HuH-7 (cell line): Measurements from ENCODE around the gene CCDC9B.
A peak's percentile ranks its signal among the peaks of the same experiment; 100 is the strongest.

Experiments used
- DNase-seq: peaks from one replicate; pipeline ENCODE4 v3.0.0; 2011; ENCODE audit warnings: low spot score

The CCDC9B gene

DNA sequence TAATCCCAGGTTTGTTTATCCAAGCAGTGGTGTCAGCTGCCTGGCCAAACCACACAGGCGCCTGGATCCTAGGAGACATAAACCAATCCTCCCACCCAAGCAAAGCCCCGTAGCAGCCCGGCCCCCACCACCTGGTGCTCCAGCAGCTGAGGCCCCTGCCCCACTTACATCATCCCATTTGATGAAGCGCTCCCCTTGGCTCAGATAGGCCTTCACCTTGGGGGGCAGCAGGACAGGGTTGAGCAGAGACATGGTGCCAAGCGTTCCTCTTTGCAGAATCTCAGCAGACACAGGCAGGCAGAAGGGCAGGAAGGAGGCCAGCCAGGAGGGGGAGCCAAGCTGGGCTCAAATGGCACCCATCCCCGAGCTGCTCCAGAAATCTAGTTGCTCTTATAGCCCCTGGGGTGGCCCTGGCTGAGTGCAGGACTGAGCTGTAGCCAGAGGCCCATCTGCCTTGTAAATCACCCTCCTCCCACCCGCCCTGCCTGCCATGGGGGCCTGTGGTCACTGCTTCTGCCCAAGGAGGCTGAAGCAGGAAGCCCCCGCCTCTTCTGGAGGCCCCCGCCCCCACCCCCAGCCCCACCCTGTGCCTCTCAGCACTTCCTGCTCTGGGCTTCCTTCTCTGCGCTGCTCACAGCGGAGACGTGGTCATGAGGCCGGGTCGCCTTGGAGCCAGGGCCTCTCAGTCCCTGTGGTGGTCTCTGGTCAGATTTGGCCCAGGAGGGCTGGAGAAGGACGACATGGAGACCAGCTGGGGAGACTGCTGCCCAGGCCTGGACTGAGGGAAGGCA, 33.1 kb downstream of the CCDC9B start, which contains the start of gene PLCB2:
Gene PLCB2 (minus strand): TSS at position 515 of the 791 bp plus-strand sequence. CDS start 263 bp downstream, at position 252.
- no peak for DNase-seq

DNA sequence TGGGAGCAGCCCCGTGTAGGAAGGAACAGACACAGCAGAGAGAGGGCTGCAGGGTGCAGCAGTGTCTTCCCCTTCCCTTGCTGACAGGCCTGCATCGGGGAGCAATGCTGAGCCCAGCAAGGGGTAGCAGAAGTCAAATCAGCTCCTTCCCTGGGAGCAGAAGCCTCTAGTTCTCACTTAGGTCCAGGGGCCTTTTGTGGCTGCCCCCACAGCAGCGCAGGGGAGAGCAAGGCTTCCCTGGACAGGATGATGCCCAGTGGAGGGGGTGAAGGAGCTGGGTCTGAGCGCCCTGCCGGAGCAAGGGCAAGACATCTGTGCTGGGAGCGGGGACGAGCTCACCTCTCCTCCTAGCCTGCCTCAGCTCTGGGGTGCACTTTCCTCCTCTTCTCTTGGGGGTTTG, 33.8 kb downstream of the CCDC9B start:
- DNase-seq: no peak

- no peak for DNase-seq
Measured at GRCh38 chr15:40306371-40306770, 34.4 kb downstream of the CCDC9B start.

- no peak for DNase-seq
Measured at GRCh38 chr15:40305281-40305680, 35.5 kb downstream of the CCDC9B start.

DNA sequence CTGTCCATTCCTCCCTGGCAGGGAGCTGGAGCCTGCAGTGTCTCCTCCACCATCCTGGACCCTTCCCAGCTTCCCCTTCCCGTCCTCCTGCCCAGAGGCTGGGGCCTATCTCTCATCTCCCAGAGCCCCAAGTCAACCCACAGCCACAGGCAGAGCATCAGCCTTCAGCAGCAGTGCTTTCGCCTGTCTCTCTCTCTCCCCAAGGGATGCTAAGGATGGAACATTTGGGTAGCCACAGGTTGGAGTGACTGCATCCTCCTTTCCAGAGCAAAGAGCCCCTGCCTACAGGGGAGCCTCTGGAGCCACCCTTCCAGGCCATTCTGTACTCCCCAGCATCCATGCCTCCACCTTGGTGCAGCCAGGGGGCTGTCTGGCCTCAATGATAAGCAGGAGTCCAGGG, 37.2 kb downstream of the CCDC9B start:
- no peak for DNase-seq

GRCh38 chr15:40302981-40303380, 37.8 kb downstream of the CCDC9B start:
- no peak for DNase-seq

DNA sequence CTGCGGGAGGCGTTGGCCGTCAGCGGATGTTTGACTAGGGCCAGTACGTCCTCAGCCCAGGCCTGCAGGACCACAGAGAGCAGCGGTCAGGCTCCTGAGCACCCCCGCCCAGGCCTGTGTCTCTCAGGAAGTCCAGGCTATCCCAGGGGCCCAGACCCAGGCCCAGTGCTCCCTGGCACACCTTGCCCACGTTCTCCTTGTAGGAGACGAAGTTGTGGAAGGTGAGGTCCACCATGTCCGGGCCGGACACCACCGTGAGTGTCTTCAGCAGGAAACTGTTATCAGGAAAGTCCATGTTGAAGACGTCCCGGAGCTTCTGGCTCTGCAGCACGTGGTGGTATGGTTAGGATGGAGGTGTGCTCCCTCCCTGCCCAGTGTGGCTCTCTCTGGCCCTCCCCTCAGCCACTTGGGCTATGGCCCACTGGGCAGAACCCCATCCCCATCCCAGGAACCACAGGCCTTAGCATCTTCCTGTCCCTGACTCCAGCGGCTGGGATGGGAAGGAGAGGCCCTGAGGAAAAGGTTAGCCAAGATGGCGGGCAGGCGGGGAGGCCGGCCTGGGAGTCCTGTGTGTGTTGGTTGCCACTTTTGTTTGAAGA, 38.4 kb downstream of the CCDC9B start:
- DNase-seq: no peak

GRCh38 chr15:40301467-40302179, 39.1 kb downstream of the CCDC9B start:
- no peak for DNase-seq

- no peak for DNase-seq
Measured at GRCh38 chr15:40300771-40301170, 40.0 kb downstream of the CCDC9B start.

GRCh38 chr15:40300367-40300766, 40.4 kb downstream of the CCDC9B start:
- DNase-seq: no peak

- DNase-seq: no peak
Measured at GRCh38 chr15:40298216-40298935, 42.4 kb downstream of the CCDC9B start.

DNA sequence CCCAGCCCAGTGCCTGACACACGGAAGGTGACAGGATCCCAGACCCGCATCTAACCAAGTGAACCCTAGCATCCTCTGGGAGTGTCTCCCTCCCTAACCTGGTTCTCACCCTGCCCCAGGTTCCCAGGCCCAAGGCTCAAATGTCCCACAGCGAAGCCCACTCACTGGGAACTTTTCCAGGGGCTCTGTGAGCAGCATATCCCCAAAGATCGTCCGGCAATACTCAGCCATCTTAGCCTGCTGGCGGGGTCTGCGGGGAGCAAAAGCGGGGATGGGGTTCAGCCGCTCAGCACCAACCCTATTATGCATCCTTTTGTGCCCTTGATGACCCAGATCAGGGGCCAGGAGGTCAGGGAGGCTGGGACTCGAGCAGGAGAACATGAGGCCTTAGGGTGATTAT, 43.4 kb downstream of the CCDC9B start:
- no peak for DNase-seq

DNA sequence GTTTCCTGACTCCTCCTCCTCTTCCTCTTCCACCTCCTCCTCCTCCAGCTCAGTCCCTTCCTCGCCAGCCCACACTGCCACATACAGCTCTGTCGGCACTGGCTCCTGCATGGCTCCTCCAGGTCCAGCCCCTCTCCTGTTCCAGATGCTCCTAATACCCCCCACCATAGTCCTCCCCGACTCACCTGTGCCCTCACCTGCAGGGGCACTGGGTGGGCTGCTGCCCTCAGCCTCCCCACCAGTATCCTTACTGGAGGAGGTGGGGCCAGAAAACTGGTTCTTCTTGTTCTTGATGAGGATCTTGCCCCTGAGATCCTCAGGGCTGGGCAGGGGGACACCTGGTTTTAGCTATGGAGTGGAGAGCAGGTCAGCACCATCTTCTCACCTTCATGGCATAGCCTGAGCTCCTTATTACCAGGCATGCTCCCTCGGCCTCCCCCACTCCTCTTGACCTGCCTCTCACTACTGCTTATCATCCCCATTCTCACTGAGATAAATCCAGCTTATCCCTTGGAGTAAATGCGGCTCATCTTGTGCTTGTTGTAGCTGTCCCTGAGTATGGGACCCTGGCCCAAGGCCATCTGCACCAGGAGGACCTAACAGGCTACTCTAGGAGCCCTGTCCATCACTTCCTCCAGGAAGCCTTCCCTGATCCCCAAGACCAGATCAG, 44.0 kb downstream of the CCDC9B start:
- no peak for DNase-seq

DNA sequence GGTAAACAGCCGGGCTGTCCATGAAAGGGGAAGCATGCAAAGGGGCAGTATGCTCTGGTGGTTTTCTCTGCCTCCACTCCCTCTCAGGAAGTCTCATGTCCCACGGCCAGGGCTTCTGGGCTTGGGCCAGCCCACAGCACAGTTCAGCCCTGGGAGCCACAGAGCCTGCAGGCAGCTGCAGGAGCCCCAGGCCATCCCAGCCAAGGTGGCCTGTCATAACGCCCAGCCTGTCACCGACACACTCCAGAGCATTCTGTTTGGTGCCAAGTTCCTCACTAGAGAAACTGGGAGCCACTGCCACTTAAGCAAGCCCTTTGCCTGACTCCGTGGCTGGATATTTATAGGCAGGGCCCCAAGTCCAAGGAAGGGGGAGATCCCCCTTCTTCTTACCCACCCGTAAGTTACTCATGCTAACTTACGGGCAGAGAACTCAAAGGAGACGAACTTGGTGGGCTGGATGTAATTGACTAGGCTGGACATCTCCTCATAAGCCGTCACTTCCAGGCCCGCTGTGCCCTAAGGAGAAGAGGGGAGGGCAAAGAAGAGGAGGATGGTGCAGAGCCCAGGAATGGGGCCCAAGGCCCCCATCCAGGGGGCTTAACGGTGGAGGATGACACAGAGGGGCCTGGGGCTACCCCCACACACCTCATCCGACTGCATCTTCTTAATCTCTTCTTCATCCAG, 44.7 kb downstream of the CCDC9B start:
- no peak for DNase-seq

DNA sequence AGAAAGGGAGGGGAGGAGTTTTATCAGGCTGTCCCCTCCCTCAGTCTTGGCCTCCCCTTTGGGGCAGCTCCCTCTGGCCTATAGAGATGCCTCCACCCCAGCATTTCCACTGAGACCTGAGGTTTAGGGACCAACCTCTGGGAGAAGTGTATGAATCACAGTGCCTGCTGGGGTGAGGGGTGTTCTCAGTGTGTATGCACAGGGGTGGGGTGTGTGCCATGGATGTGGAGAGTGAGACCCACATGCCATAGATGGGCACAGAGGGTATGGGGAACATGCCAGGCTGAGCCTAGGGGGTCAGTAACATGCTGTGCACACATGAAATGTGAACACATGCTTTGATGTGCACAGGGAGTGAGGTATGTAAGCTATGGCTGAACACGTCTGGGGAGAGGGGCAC, 45.4 kb downstream of the CCDC9B start:
- no peak for DNase-seq

DNA sequence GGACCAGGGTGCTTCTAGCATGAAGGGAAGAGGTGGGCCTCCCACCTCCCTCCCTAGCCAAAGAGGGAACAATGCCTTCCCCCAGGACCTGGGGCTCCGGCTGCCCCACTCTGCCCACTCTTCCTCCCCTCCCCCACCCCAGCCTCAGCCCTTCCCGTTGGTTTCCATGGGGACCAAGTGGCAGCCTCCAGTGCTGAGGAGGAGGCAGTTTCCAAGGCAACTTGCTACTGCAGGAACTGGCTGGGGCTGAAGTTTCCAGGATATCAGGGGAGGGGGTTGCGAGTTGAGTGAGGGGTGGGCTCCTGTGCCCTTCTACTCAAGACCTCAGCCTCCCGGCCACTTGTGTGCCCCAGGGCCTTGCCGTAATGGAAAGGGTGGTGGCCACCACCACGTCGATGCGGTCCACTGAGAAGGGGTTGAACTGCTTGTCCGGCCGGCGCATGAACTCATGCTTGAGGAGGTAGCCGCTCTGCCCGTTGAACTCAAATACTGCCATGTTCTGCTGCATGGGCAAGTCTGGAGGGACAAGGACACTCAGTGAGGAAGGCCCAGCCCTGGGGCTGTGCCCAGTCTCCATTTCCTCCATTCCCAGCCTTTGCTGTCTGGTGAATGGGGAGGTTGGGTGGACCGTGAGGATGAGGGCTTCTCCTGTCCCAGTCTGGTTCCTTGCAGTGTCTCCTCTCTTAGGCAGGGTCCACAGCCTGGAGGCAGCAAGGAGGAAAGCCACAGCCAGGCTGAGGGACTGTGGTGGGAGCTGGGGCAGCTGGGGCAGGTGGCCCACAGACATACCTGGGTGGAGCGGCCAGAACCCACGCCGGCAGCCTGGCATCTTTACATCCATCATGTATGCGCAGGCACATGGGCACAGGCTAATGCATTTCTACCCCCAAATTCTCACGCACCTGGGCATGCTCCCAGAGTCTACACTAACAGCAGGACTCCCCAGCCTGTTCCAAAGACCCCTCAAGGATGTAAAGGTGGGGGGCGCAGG, 46.5 kb downstream of the CCDC9B start:
- DNase-seq: no peak

DNA sequence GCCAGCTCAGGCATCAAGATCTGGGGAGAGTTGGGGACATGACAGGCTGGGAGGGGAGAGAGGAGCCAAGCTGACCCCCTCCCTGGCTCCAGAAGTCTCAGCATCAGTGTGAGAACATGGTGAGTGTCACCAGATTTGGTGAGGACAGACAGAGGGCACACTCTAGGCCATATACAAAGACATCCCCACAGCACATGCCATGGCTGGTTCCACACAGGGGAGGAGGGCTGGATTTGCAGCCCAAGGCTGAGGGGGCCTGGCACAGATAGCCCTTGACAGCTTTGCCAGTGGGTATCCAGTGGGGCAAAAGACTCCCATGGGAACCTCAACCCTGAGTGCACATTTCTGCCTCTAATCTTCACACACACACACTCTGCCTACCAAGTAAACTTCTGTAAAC, 47.7 kb downstream of the CCDC9B start:
- no peak for DNase-seq

- DNase-seq: no peak
Measured at GRCh38 chr15:40292246-40292645, 48.5 kb downstream of the CCDC9B start.

GRCh38 chr15:40290918-40291574, 49.7 kb downstream of the CCDC9B start:
- peak; percentile 76 for DNase-seq

DNA sequence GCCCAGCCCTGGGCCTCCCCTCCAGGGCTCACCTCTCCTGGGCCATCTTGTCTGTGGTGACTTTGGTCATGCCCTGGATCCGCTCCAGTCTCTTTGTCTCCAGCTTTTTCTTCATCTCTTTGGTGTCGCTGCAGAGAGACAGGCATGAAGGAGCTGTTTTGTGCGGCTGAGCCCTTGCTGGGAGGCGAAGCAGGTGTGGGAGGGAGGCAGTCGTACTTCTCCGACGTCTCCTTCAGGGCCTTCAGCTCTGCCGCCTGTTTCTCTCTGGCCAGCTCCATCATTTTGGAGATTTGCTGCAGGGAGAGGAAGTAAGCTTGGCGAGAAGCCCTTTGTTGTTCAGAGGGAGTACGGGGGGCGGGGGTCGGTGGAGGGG, 50.2 kb downstream of the CCDC9B start:
- no peak for DNase-seq
